HG03064 (cell line): ENCODE measurements around the gene KLHL20.
"Not testable (repeated sequence)": the region's sequence is repeated elsewhere in the genome, so short reads cannot be mapped to it uniquely, and the experiment has no call there.

ENCODE experiments used
- ATAC-seq: cut with Tn5 transposase; IDR thresholded peaks from one replicate; pipeline ENCODE4 v1.9.1; 2021; ENCODE audit warnings: low read depth; ENCODE audit not compliant: unreplicated experiment

The KLHL20 gene

DNA sequence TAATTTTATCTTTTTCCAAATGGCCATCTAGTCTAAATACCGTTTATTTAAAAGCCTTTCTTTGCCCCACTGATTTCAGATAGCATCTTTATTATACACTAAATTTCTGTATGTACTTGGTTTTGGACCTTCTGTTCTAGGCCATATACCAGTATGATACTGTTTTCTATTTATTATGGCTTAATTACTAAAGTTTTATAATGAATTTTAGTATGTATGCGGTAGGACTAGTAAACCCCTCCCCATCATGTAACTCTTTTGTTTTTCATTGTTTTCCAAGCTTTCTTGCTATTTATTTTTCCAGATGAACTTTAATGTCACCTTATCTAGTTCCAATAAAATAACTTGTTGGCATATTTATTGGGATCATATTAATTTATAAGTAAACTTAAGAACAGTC, 29.9 kb downstream of the KLHL20 start:
- no peak for ATAC-seq

DNA sequence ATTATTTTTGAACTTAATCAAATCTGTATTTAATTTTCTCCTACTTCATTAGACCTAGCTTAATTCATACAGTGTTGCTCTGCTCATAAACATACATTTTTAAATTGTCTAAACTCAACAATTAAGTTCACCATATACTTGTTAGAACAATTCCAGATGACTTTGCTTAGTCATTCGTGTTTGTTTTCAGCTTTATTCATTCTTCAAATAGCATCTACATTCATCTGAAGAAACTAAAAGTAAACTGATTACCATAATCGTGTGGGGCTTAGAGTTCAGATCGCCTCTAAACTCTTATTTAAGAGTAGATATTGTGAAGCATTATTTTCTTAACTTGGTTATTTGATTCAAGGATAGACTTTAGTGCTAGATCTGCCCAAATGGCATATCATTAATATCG, 34.4 kb downstream of the KLHL20 start:
- ATAC-seq = no peak

DNA sequence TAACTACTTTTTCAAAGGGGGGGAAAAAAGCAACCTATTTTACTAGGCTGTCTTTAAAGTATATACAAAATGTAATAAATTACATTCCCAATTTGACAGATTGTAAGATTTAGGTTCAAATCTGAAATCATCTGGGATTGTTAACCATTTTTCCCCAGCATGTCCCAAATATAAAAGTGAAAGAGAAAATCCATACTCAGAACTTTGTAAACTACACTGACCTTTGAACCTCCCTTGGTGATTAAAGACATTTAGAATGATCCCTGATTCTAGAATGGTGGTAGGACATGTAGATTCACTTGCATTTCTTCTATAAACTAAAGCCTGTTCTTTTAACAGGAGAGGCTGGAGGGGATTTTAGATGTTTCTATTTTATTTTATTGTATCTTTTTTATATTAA, 39.0 kb downstream of the KLHL20 start:
- ATAC-seq = no peak

DNA sequence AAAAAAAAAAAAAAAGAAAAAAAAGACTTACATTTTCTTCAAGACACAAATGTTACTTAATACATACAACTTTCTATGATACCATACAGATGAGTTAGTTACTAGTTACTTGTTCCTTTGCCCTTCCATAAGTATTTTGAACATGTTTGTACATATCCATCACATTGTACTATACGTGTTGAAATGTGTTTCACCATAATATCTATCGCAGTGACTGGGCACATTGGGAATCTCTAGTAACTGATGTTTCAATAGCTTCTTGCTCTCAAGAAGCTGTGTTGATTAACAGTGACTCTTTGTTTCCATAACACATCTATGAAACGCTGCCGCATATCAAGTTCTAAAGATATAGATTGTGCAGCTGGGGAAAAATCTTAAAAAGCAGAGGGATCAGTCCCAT, 42.9 kb downstream of the KLHL20 start:
- ATAC-seq = no peak

DNA sequence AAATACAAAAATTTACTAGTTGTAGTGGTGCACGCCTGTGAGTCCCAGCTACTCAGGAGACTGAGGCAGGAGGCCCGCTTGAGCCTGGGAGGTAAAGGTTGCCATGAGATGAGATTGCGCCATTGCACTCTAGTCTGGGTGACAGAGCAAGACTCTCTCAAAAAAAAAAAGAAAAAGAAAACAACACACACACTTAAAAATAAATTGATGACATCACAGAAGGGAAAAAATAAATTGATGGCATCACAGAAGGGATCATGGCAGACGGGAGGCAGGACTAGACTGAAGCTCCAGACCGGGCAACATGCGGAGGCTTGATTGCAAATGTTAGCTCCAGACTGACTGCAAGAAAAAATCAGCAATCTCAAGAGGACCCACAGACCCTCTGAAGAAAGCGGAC, 43.3 kb downstream of the KLHL20 start:
- no peak for ATAC-seq

DNA sequence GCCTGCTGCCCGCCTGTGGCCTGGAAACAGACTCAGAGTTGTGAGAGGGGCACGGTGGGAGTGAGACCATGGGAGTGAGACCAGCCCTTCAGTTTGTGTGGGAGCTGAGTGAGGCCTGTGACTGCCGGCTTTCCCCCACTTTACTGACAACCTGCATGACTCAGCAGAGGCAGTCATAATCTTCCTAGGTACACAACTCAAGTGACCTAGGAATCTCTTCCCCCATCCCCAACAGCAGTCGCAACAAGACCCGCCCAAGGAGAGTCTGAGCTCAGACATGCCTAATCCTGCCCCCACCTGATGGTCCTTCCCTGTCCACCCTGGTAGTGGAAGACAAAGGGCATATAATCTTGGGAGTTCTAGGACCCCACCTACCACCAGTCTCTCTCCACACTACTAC, 44.2 kb downstream of the KLHL20 start:
- no peak for ATAC-seq

DNA sequence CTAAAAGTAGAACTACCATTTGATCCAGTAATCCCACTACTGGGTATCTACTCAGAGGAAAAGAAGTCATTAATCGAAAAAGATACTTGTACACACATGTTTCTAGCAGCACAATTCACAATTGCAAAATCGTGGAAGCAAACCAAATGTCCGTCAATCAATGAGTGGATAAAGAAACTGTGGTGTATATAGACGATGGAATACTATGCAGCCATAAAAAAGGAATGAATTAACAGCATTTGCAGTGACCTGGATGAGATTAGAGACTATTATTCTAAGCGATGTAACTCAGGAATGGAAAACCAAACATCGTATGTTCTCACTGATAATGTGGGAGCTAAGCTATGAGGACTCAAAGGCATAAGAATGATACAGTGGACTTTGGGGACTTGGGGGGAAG, 49.5 kb downstream of the KLHL20 start:
- ATAC-seq = not testable (repeated sequence)

DNA sequence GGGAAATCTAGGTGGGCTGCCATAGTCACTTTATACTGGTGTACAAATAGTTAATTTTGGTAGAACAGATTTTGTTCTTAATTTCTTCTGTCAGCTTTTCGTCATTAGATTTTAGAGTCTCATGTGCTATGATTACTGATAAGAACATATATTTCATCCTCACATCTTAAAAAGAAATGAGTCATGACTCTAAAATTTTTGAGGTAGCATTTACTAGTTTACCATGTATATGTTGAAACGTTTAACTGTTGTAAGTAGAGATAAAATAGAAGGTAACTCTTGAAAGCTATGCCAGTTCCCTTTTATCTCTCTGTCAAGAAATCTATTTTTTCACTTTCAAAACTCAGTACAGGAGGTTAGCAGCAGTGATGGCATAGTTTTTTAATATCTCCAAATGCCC, 53.4 kb downstream of the KLHL20 start:
- ATAC-seq = no peak

DNA sequence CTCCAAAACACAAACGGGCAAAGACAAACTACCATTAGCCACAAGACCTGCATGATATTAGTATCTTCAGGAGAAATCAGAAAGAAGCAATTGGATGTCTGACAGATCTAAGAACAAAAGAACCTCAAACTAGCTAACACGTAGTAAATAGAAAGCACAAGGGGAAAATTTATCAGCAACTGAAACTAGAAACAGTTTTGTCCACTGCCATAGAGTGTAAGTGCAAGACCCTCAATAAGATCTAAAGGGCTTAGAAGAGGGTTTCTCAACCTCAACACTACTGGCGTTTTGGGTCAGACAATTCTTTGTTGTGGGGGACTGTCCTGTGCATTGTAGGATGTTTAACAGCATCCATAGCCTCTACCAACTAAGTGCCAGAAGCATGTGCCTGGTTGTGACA, 54.0 kb downstream of the KLHL20 start:
- ATAC-seq = no peak

DNA sequence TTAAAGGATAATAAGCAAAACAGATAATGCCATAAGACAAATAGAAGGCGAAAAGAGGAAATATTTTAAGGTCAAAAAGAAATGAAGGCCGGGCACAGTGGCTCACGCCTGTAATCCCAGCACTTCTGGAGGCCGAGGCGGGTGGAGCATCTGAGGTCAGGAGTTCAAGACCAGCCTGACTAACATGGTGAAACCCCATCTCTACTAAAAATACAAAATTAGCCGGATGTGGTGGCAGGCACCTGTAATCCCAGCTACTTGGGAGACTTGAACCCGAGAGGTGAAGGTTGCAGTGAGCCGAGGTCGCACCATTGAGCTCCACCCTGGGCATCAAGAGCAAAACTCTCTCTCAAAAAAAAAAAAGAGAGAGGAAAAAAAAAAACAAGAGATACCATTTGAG, 55.5 kb downstream of the KLHL20 start:
- not testable (repeated sequence) for ATAC-seq

DNA sequence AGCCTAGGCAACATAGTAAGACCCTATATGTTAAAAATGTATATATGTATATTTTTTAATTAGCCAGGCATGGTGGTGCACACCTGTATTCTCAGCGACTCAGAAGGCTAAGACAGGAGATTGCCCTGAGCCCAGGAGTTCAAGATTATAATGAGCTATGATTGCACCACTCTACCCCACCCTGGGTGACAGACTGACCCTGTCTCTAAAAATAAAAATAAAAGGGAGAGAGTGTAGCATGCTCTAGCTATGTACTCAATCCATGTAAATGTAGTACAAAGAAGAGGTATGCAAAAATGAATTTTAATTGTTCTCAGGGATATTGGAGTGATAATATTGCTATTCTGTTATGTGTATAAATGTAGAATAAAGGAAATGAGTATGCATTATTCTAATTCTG, 56.8 kb downstream of the KLHL20 start:
- ATAC-seq = no peak

DNA sequence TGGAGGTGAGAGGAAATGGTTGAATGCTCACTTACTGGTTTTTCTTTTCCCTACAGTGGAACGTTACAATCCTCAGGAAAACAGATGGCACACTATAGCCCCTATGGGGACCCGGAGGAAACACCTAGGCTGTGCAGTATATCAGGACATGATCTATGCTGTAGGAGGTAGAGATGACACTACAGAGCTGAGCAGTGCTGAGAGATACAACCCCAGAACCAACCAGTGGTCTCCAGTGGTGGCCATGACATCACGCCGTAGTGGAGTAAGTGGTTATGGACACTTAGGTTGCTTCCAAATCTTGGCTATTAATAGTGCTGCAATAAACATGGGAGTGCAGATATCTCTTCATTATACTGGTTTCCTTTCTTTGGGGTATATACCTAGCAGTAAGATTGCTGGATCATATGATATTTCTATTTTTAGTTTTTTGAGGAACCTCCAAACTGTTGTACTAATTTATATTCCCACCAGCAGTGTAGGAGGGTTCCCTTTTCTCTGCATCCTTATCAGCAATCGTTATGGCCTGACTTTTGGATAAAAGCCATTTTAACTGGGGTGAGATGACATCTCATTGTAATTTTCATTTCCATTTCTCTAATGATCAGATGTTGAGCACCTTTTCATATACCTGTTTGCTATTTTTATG, 60.9 kb downstream of the KLHL20 start:
- no peak for ATAC-seq

DNA sequence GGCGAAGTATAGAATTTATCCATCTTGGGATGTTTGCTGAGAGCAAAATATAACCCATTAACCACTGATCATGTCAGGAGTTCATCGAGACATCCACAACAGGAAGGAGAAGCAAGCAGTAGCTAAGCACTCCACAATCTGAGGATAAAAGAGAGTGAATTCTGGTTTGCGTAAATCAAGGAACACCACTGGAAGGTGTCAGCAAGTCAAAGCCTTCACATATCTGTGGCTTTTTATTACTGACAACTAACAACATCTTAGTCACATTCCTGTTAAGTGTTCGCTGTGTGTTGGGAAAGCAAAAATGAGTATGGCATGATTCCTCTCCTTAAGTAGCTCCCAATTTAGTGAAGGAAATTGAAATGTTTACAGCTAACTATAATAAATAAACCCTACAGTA, 65.2 kb downstream of the KLHL20 start:
- no peak for ATAC-seq

DNA sequence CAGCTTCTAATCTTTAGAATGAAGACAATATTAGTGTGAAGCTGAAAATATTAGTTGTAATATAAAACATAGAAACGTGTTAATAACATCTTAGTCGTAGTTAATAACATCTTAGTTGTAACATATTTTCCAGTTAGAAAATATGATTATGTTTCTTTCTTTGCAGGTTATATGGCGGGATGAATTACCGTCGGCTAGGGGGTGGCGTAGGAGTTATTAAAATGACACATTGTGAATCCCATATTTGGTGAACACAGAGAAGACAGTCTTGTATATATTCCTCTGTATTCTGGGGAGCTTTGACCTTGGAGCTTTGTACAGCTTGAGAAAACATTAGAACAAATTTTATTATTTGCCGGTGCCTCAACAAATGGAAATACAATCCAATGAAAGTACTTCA, 70.2 kb downstream of the KLHL20 start:
- ATAC-seq = no peak

DNA sequence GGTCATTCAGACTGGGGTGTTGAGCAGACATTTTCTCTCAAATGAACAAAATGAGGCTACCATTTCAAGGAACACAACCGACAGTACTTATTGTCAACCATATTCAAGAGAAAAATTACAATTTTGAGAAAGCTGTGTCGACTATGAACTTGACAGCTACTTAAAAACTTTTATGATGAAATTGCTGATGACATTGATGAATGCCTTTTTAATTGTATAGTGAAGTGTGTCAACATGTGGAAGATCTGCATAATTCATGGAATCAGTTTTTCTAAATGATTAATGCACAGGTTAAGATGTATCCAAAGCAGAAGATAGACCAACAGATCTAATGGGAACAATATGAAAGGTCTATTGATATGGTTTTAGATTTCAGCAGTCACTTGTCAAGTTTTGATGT, 75.1 kb downstream of the KLHL20 start:
- no peak for ATAC-seq

DNA sequence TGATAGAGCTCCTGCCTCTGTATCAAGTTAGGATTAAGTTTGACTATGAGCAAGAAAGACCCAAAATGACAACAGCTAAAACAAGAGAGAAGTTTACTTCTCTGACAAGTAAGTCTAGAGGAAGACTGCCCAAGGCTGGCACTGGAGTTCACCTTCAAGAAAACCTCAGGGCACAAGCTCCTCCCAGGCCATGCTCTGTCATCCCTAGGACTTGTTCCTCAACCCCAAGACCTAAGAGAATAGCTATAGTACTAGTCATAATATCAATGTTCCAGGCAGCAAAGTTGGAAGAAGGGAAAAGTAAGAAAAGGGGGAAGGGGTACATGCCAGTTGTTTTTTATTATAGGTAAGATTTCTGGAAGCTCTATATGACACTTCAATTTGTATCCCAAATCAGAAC, 83.3 kb downstream of the KLHL20 start:
- ATAC-seq = no peak

DNA sequence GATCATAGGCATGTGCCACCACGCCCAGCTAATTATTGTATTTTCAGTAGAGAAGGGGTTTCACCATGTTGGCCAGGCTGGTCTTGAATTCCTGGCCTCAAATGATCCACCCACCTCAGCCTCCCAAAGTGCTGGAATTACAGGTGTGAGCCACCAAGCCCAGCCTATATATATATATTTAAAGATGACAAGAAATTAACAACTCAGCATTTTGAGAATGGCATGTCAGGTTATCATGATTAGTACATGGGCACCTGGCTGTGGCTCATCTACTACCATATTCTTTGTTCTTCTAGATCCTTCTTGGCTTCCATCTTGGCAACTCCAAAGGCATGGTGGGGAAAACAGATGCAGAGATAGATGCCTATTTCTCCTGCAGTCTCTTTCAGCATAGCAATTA, 85.2 kb downstream of the KLHL20 start:
- ATAC-seq = not testable (repeated sequence)

DNA sequence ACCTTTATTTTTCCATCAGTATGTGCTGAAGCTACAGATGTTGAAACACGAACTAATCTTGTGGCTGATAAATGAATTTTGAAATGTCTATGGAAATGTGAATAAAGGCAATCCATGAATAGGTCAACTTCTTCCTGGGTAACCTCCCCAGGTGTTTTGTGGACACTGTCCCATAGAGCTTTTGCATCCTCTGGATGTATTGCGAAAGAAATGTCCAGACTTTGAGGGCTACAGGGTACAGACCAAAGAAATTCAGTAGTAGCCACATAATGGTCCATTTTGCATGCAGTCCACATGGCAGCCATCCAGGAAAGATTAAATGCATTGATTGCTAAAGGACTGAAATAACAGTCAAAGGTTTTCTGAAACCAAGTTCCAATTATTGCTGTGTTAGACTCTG, 88.2 kb downstream of the KLHL20 start:
- no peak for ATAC-seq

DNA sequence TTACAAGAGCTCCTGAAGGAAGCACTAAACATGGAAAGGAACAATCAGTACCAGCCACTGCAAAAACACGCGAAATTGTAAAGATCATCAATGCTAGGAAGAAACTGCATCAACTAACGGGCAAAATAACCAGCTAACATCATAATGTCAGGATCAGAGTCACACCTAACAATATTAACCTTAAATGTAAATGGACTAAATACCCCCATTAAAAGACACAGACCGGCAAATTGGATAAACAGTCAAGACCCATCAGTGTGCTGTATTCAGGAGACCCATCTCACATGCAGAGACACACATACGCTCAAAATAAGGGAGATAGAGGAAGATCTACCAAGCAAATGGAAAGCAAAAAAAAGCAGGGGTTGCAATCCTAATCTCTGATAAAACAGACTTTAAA, 98.9 kb downstream of the KLHL20 start:
- ATAC-seq = not testable (repeated sequence)

DNA sequence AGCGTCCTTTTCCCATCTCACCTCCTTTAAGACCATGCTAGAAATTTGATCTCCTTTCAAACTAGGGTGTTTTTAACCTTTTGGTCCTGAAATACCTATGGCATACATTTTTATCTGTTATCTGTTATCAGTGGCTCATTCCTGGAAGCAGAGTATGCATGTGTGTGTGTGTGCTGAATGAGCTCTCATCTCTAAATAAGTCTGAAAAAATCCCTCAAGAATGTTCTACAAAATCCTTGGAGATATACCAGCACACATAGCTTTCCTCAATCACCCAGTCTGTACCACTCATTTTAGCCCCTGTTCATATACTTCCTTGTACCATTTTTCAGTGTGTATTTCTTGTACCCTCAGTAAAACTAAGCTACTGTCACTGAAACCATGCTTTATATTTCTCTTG, 103.7 kb downstream of the KLHL20 start:
- ATAC-seq = no peak

DNA sequence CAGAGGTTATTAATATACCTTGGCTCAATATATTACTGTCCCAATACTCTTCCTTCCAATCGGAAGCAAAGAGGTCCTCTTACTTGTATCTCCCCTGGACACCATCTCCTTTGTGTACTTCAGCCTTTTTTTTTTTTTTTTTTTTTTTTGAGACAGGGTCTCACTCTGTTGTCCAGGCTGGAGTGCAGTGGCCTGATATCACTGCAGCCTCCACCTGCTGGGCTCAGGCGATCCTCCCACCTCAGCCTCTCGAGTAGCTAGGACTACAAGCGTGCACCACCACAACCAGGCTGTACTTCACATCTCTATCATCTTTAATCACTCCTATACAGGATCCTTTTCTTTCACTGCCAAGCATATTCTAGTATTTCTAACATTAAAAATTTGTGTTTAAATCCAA, 106.9 kb downstream of the KLHL20 start:
- ATAC-seq = no peak

DNA sequence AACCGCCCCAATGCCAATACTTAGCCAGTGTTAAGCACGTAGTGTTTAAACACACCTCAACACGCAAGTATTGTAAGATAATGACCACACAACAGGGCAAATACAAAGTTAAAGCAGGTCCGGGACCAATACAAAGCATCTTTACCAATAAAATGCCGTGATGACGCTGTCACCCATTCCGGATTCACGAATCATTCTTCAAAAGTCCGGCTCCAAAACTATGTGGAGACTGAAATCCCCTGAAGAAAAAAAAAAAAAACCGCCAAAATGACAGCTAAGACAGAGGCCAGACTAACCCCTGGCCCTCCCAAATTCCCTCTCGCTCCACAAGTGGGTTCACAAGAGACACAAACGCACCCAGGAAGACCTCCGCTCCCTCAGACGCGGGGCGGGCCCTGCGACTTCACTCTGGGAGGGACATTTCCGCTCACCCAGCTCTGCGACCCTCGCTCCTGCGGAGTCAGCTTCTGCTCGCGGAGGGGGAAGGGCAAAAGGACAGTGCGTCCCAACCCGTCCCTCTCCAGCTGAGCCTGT, 109.1 kb downstream of the KLHL20 start:
- ATAC-seq = peak; percentile 33
